ENCODE results near the gene ATP6V0A1. TPM values are rescaled to one million over a fixed set of nuclear protein-coding genes. Genes with fewer than 3 reads are reported as not detected.
A peak's percentile ranks its signal among the peaks of the same experiment; 100 is the strongest.

Gene ATP6V0A1
- total RNA-seq, 2 donors from 2014 or later, result 45.2 to 53.1 TPM

- 91 to 96% methylated on average over 6 to 14 of the region's 14 CpGs for WGBS, 2 experiments (ENCODE audit: insufficient coverage in 1 of 2, insufficient read length in 1 of 2)
- no peak overlapping the region for H3K27ac ChIP-seq (ENCODE audit: low read depth, low read length)
- no peak overlapping the region for H3K9ac ChIP-seq (ENCODE audit: extremely low read depth, low read length, poor library complexity, severe bottlenecking)
- Mint-ChIP-seq H3K27me3 (ENCODE audit: insufficient read depth) (no peaks in the 10 kb centered on the region), H3K9me3 (no peaks in the 10 kb centered on the region), H3K27ac (peak overlapping the region; percentile 48), H3K36me3 (ENCODE audit: low read depth) (peaks cover 54% of the 10 kb centered on the region), H3K4me3 (peak overlapping the region; percentile 86), H3K4me1 (peaks cover 8% of the 10 kb centered on the region)
- no peaks in the 10 kb centered on the region for H3K9me3 ChIP-seq (ENCODE audit: control insufficient read depth, low read length)
- no peak for TF ChIP-seq CTCF (conservative IDR thresholded peaks at IDR 0.05)
- DNase-seq, result no peak
- no peak overlapping the region for H3K4me3 ChIP-seq (ENCODE audit: low read length)
- H3K4me1 ChIP-seq (ENCODE audit: control insufficient read depth, insufficient read depth, low read length), result peaks cover 4% of the 10 kb centered on the region
- no peaks in the 10 kb centered on the region for H3K27me3 ChIP-seq (ENCODE audit: control insufficient read depth, insufficient read depth, low read length, poor library complexity, severe bottlenecking)
- H3K36me3 ChIP-seq (ENCODE audit: control insufficient read depth, insufficient read depth, low read length), result peaks cover 81% of the 10 kb centered on the region
Observed at GRCh38 chr17:42568341-42569111, 109.8 kb downstream of the ATP6V0A1 start.

GRCh38 chr17:42571435-42572225 lies 113.0 kb downstream of the ATP6V0A1 start:
- H3K36me3 Mint-ChIP-seq (ENCODE audit: low read depth), result peaks cover 72% of the 10 kb centered on the region
- no peak overlapping the region for H3K4me3 Mint-ChIP-seq

More at GRCh38 chr17:42571435-42572225, 113.0 kb downstream of the ATP6V0A1 start:
- Histone ChIP-seq H3K9ac (ENCODE audit: extremely low read depth, low read length, poor library complexity, severe bottlenecking) (no peak overlapping the region), H3K4me3 (ENCODE audit: low read length) (no peak overlapping the region), H3K9me3 (ENCODE audit: control insufficient read depth, low read length) (no peaks in the 10 kb centered on the region), H3K4me1 (ENCODE audit: control insufficient read depth, insufficient read depth, low read length) (peaks cover 4% of the 10 kb centered on the region), H3K36me3 (ENCODE audit: control insufficient read depth, insufficient read depth, low read length) (peaks cover 77% of the 10 kb centered on the region), H3K27me3 (ENCODE audit: control insufficient read depth, insufficient read depth, low read length, poor library complexity, severe bottlenecking) (no peaks in the 10 kb centered on the region), H3K27ac (ENCODE audit: low read depth, low read length) (no peak overlapping the region)
- no peak for TF ChIP-seq CTCF (conservative IDR thresholded peaks at IDR 0.05)
- DNase-seq, result no peak
- WGBS, 2 experiments (ENCODE audit: insufficient coverage in 1 of 2, insufficient read length in 1 of 2), result 92 to 95% methylated on average over 8 to 9 of the region's 12 CpGs
- H3K9me3 Mint-ChIP-seq, result no peaks in the 10 kb centered on the region
- H3K27ac Mint-ChIP-seq, result no peak overlapping the region
- peaks cover 12% of the 10 kb centered on the region for H3K4me1 Mint-ChIP-seq
- H3K27me3 Mint-ChIP-seq (ENCODE audit: insufficient read depth), result no peaks in the 10 kb centered on the region

Small RNA genes within 50 kb of the gene (microRNA-seq; reads per million reads assigned to microRNA genes)
- 1.9 reads per million, percentile 9 among the genes with 10 or more reads in this experiment for gene MIR5010 (ENCODE audit: borderline microRNAs expressed)
- not detected for gene MIR548AT (ENCODE audit: borderline microRNAs expressed)

Other genes with a start within 250 kb of the ATP6V0A1 start
- 10 to 100 TPM; 35.7 to 51.4 TPM for gene STAT5B, start 182.5 kb upstream of the ATP6V0A1 start, total RNA-seq
- 1 to 10 TPM; 3.5 to 4.8 TPM for gene STAT5A, start 170.4 kb upstream of the ATP6V0A1 start, total RNA-seq
- gene STAT3, start 70.4 kb upstream of the ATP6V0A1 start, total RNA-seq, result 10 to 100 TPM; 27.5 to 32.4 TPM
- gene CAVIN1, start 35.6 kb upstream of the ATP6V0A1 start, total RNA-seq, result 1 to 10 TPM in 1 of 2 donors, under 1 TPM in 1; 0.51 to 3.1 TPM
- 10 to 100 TPM; 29.1 to 31.5 TPM for gene NAGLU, start 77.4 kb downstream of the ATP6V0A1 start, total RNA-seq
- 1 to 10 TPM; 2.4 to 2.8 TPM for gene HSD17B1, start 94.0 kb downstream of the ATP6V0A1 start, total RNA-seq
- gene COASY, start 103.3 kb downstream of the ATP6V0A1 start, total RNA-seq, result 10 to 100 TPM; 97.7 to 99.4 TPM
- 10 to 100 TPM; 37.1 to 38.5 TPM for gene MLX, start 108.2 kb downstream of the ATP6V0A1 start, total RNA-seq
- 10 to 100 TPM; 27.8 to 38.6 TPM for gene PSMC3IP, start 118.9 kb downstream of the ATP6V0A1 start, total RNA-seq
- gene RETREG3, start 150.5 kb downstream of the ATP6V0A1 start, total RNA-seq, result 10 to 100 TPM; 51.5 to 55.4 TPM
- 100 to 1,000 TPM in 1 of 2 donors, 10 to 100 TPM in 1; 94.2 to 124 TPM for gene TUBG1, start 150.8 kb downstream of the ATP6V0A1 start, total RNA-seq
- gene TUBG2, start 200.4 kb downstream of the ATP6V0A1 start, total RNA-seq, result 10 to 100 TPM; 32.4 to 38.0 TPM
- 10 to 100 TPM; 13.7 to 24.3 TPM for gene PLEKHH3, start 218.1 kb downstream of the ATP6V0A1 start, total RNA-seq
- 1 to 10 TPM in 1 of 2 donors, under 1 TPM in 1; 0.70 to 1.7 TPM for gene CCR10, start 223.0 kb downstream of the ATP6V0A1 start, total RNA-seq
- gene CNTNAP1, start 223.7 kb downstream of the ATP6V0A1 start, total RNA-seq, result 10 to 100 TPM in 1 of 2 donors, 1 to 10 TPM in 1; 9.9 to 18.9 TPM